HepG2 (cell line): ENCODE measurements around the gene IGF2BP1. TPM values are rescaled to one million over a fixed set of nuclear protein-coding genes. Genes with fewer than 3 reads are reported as not detected.

Source experiments
- DPF2 ChIP-seq: sonication (generic); formaldehyde crosslinking; IDR thresholded peaks from 2 replicates; pipeline ENCODE4 v1.4.0; 2020; ENCODE audit warnings: mild to moderate bottlenecking, low read depth, missing genetic modification reagents, borderline replicate concordance
- FOSL1 ChIP-seq: sonication (generic); formaldehyde crosslinking; IDR thresholded peaks from 2 replicates; pipeline ENCODE4 v1.9.0; 2021; ENCODE audit warnings: missing genetic modification reagents, borderline replicate concordance
- HDAC1 ChIP-seq: sonication (generic); formaldehyde crosslinking; IDR thresholded peaks from 2 replicates; pipeline ENCODE4 v1.5.1; 2020; ENCODE audit warnings: mild to moderate bottlenecking, missing genetic modification reagents
- HNRNPL ChIP-seq: fragments of 200-400 bp; formaldehyde crosslinking; IDR thresholded peaks from 2 replicates; pipeline ENCODE4 v1.6.1; 2017; ENCODE audit warnings: mild to moderate bottlenecking, low read depth, low read length
- KLF16 ChIP-seq, 2 experiments: sonication (generic) in 1 of 2; formaldehyde crosslinking in 1 of 2; IDR thresholded peaks; 2 replicates each; pipeline versions ENCODE4 v1.6.1 to v1.8.0; 2016 to 2023; ENCODE audit warnings: missing genetic modification reagents in 2 of 2, missing compliant biosample characterization in 1 of 2
- MAFK ChIP-seq, 2 experiments: IDR thresholded peaks in 1 of 2; conservative IDR thresholded peaks in 1 of 2; 2 replicates each; pipeline ENCODE4 v1.6.1; 2011; ENCODE audit warnings: improper control_type of control experiment in 2 of 2, low read length in 2 of 2
- MZF1 ChIP-seq: sonication (generic); formaldehyde crosslinking; IDR thresholded peaks from 2 replicates; pipeline ENCODE4 v1.8.1; 2023; ENCODE audit warnings: mild to moderate bottlenecking, missing genetic modification reagents, borderline replicate concordance
- NFATC3 ChIP-seq: sonication (generic); formaldehyde crosslinking; IDR thresholded peaks from 2 replicates; pipeline ENCODE4 v1.5.1; 2020; ENCODE audit warnings: mild to moderate bottlenecking, missing genetic modification reagents
- NFE2 ChIP-seq: sonication (generic); formaldehyde crosslinking; IDR thresholded peaks from 2 replicates; pipeline ENCODE4 v1.4.0; 2020; ENCODE audit warnings: missing genetic modification reagents
- NFKB2 ChIP-seq: sonication (generic); formaldehyde crosslinking; IDR thresholded peaks from 2 replicates; pipeline ENCODE4 v1.4.0; 2020; ENCODE audit warnings: missing genetic modification reagents, borderline replicate concordance
- NFKBIZ ChIP-seq: IDR thresholded peaks from 2 replicates; pipeline ENCODE4 v1.6.1; 2018; ENCODE audit warnings: missing genetic modification reagents, missing compliant biosample characterization
- NONO ChIP-seq, 2 experiments: fragments of 450-650 bp in 1 of 2; sonication (generic) in 1 of 2; formaldehyde crosslinking in 1 of 2; IDR thresholded peaks in 1 of 2; conservative IDR thresholded peaks in 1 of 2; 2 replicates each; pipeline versions ENCODE4 v1.6.1 to v1.8.0; 2017 to 2022; ENCODE audit warnings: mild to moderate bottlenecking in 1 of 2, missing genetic modification reagents in 1 of 2, moderate library complexity in 1 of 2
- PAX8 ChIP-seq: sonication (generic); formaldehyde crosslinking; IDR thresholded peaks from 2 replicates; pipeline ENCODE4 v1.8.0; 2022; ENCODE audit warnings: mild to moderate bottlenecking, missing genetic modification reagents, borderline replicate concordance
- PHF5A ChIP-seq: IDR thresholded peaks from one replicate; pipeline ENCODE4 v1.6.1; 2018; ENCODE audit warnings: low read depth, missing genetic modification reagents; ENCODE audit not compliant: unreplicated experiment
- SALL2 ChIP-seq: sonication (generic); formaldehyde crosslinking; IDR thresholded peaks from 2 replicates; pipeline ENCODE4 v1.8.1; 2023; ENCODE audit warnings: mild to moderate bottlenecking, missing genetic modification reagents, inconsistent platforms
- SKIL ChIP-seq: sonication (generic); formaldehyde crosslinking; IDR thresholded peaks from 2 replicates; pipeline ENCODE4 v1.8.0; 2022; ENCODE audit warnings: missing genetic modification reagents, mild to moderate bottlenecking, moderate library complexity, borderline replicate concordance
- SMARCE1 ChIP-seq: fragments of 450-650 bp; IDR thresholded peaks from 2 replicates; pipeline ENCODE4 v1.6.1; 2017; ENCODE audit warnings: borderline replicate concordance
- YEATS2 ChIP-seq: sonication (generic); formaldehyde crosslinking; IDR thresholded peaks from 2 replicates; pipeline ENCODE4 v1.4.0; 2020; ENCODE audit warnings: missing genetic modification reagents, borderline replicate concordance
- ZEB1 ChIP-seq: IDR thresholded peaks from 2 replicates; pipeline ENCODE4 v1.6.1; 2012; ENCODE audit warnings: mild to moderate bottlenecking, low read depth, inconsistent platforms; ENCODE audit not compliant: insufficient replicate concordance
- ZNF296 ChIP-seq: sonication (generic); formaldehyde crosslinking; conservative IDR thresholded peaks from 2 replicates; pipeline ENCODE4 v1.5.0; 2020; ENCODE audit warnings: mild to moderate bottlenecking, missing genetic modification reagents
- ZNF557 ChIP-seq: sonication (generic); formaldehyde crosslinking; IDR thresholded peaks from 2 replicates; pipeline ENCODE4 v1.4.0; 2020; ENCODE audit warnings: missing genetic modification reagents
- ZNF576 ChIP-seq: sonication (generic); formaldehyde crosslinking; IDR thresholded peaks from 2 replicates; pipeline ENCODE4 v1.4.0; 2020; ENCODE audit warnings: mild to moderate bottlenecking, missing genetic modification reagents
- polyA plus RNA-seq, 8 experiments: library from polyadenylated mRNA; depleted of rRNA in 3 of 8; stranded (reverse) in 7 of 8; unstranded in 1 of 8; fragments of >200 nt; fragmentation: Illumina TruSeq in 4 of 8; extraction: Trizol in 4 of 8; gene quantifications; 2 replicates each; pipeline versions ENCODE4 v1.2.1 to v1.2.3, GENCODE V29; 2011 to 2016; ENCODE audit warnings: low read depth in 4 of 8, missing spikeins in 1 of 8, mixed read lengths in 1 of 8; ENCODE audit not compliant: insufficient read depth in 1 of 8
- total RNA-seq, 5 experiments: library from RNA; depleted of rRNA; stranded (reverse); fragments of >200 nt; fragmentation: Illumina TruSeq; extraction: Trizol; gene quantifications; 2 replicates each; pipeline ENCODE4 v1.2.3, GENCODE V29; 2016; ENCODE audit warnings: low read depth in 1 of 5
- TF ChIP-seq, protein P1 (sequence below): sonication (generic); formaldehyde crosslinking; IDR thresholded peaks from 2 replicates; pipeline ENCODE4 v1.4.0; 2020; ENCODE audit warnings: missing genetic modification reagents

Gene IGF2BP1
- total and polyA plus RNA-seq, 2 of the 13 experiments (the other 11 are each of a cell fraction or from before 2014, with no cell fraction given) = 29.7 to 75.1 TPM

GRCh38 chr17:48960834-48961515, 36.2 kb upstream of the IGF2BP1 start (continued):
- TF ChIP-seq NONO (IDR thresholded peaks at IDR 0.05) (no peak), NONO (CRISPR knock-in tag; conservative IDR thresholded peaks at IDR 0.05) (no peak), MAFK (conservative IDR thresholded peaks at IDR 0.05 in 1 of 2, IDR thresholded peaks at IDR 0.05 in 1 of 2; ENCODE audit: low read length in 2 of 2) (peak in 1 of 2 experiments; percentile 0; a peak in 1 of 4 replicates), MZF1 (CRISPR knock-in tag) (no peak), FOSL1 (no peak), NFATC3 (no peak), NFE2 (CRISPR knock-in tag) (no peak), ZEB1 (no peak), NFKB2 (CRISPR knock-in tag) (no peak; the same call in none of the 2 replicates), KLF16 (CRISPR knock-in tag; IDR thresholded peaks at IDR 0.05) (peak in 1 of 2 experiments; percentile 22; a peak in 1 of 4 replicates), HDAC1 (CRISPR knock-in tag) (0 out of 2 replicates have a peak, but pooled peaks have one; percentile 14), HNRNPL (0 out of 2 replicates have a peak, but pooled peaks have one; percentile 35), NFKBIZ (CRISPR knock-in tag) (no peak), SALL2 (CRISPR knock-in tag) (no peak), ZNF296 (CRISPR knock-in tag) (no peak), DPF2 (CRISPR knock-in tag) (no peak), YEATS2 (CRISPR knock-in tag) (0 out of 2 replicates have a peak, but pooled peaks have one; percentile 19), ZNF576 (CRISPR knock-in tag) (no peak), SKIL (CRISPR knock-in tag) (no peak), SMARCE1 (no peak), PAX8 (CRISPR knock-in tag) (no peak), PHF5A (CRISPR knock-in tag) (peak; percentile 24), ZNF557 (CRISPR knock-in tag) (no peak)
- TF ChIP-seq, protein P1, sequence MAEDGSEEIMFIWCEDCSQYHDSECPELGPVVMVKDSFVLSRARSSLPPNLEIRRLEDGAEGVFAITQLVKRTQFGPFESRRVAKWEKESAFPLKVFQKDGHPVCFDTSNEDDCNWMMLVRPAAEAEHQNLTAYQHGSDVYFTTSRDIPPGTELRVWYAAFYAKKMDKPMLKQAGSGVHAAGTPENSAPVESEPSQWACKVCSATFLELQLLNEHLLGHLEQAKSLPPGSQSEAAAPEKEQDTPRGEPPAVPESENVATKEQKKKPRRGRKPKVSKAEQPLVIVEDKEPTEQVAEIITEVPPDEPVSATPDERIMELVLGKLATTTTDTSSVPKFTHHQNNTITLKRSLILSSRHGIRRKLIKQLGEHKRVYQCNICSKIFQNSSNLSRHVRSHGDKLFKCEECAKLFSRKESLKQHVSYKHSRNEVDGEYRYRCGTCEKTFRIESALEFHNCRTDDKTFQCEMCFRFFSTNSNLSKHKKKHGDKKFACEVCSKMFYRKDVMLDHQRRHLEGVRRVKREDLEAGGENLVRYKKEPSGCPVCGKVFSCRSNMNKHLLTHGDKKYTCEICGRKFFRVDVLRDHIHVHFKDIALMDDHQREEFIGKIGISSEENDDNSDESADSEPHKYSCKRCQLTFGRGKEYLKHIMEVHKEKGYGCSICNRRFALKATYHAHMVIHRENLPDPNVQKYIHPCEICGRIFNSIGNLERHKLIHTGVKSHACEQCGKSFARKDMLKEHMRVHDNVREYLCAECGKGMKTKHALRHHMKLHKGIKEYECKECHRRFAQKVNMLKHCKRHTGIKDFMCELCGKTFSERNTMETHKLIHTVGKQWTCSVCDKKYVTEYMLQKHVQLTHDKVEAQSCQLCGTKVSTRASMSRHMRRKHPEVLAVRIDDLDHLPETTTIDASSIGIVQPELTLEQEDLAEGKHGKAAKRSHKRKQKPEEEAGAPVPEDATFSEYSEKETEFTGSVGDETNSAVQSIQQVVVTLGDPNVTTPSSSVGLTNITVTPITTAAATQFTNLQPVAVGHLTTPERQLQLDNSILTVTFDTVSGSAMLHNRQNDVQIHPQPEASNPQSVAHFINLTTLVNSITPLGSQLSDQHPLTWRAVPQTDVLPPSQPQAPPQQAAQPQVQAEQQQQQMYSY (CRISPR knock-in tag) = 0 out of 2 replicates have a peak, but pooled peaks have one; percentile 16
